Smooth muscle cell (in vitro differentiated cells): ENCODE measurements around the gene NACA2. TPM values are rescaled to one million over a fixed set of nuclear protein-coding genes. Genes with fewer than 3 reads are reported as not detected.

Experiments
- DNase-seq: peaks from one replicate; lab custom pipeline; 2025; ENCODE audit not compliant: unreplicated experiment; lab: John Stamatoyannopoulos, UW
- H2AFZ ChIP-seq: fragments of 200-600 bp; sonication (generic); 2 replicates; pipeline ENCODE4 v1.6.0; 2016; ENCODE audit warnings: antibody characterized with exemption, low read depth, mild to moderate bottlenecking
- H3F3A ChIP-seq: fragments of 200-600 bp; sonication (generic); 2 replicates; pipeline ENCODE4 v1.6.0; 2017; ENCODE audit warnings: antibody characterized with exemption, low read depth
- H3K27ac ChIP-seq: fragments of 200-600 bp; sonication (generic); 2 replicates; pipeline ENCODE4 v1.5.1; 2016; ENCODE audit warnings: low read depth, mild to moderate bottlenecking
- H3K27me3 ChIP-seq: fragments of 200-600 bp; sonication (generic); 2 replicates; pipeline ENCODE4 v1.6.1; 2016; ENCODE audit warnings: low read depth, mild to moderate bottlenecking
- H3K36me3 ChIP-seq: fragments of 200-600 bp; sonication (generic); 2 replicates; pipeline ENCODE4 v1.5.1; 2016; ENCODE audit warnings: low read depth
- H3K4me1 ChIP-seq: fragments of 200-600 bp; sonication (generic); 2 replicates; pipeline ENCODE4 v1.5.1; 2016; ENCODE audit warnings: low read depth
- H3K4me2 ChIP-seq: fragments of 200-600 bp; sonication (generic); 2 replicates; pipeline ENCODE4 v1.6.0; 2016; ENCODE audit warnings: mild to moderate bottlenecking
- H3K4me3 ChIP-seq: fragments of 200-600 bp; sonication (generic); 2 replicates; pipeline ENCODE4 v1.5.1; 2016; ENCODE audit warnings: mild to moderate bottlenecking
- H3K79me2 ChIP-seq: fragments of 200-600 bp; sonication (generic); 2 replicates; pipeline ENCODE4 v1.6.0; 2016; ENCODE audit warnings: low read depth, mild to moderate bottlenecking
- H3K9ac ChIP-seq: fragments of 200-600 bp; sonication (generic); 2 replicates; pipeline ENCODE4 v1.6.0; 2016; ENCODE audit warnings: low read depth
- H3K9me3 ChIP-seq: fragments of 200-600 bp; sonication (generic); replicated peaks from 2 replicates; pipeline ENCODE4 v1.5.1; 2016; ENCODE audit warnings: low read depth
- H4K20me1 ChIP-seq: fragments of 200-600 bp; sonication (generic); 2 replicates; pipeline ENCODE4 v1.6.0; 2016; ENCODE audit warnings: low read depth
- WGBS: methylation state at CpG from one replicate; pipeline ENCODE4 v1.1.7; 2016; ENCODE audit warnings: low lambda C conversion rate; 5-methylcytosine and 5-hydroxymethylcytosine counted together
- polyA plus RNA-seq: library from polyadenylated mRNA; unstranded; fragments of >200 nt; fragmentation: Nextera tagmentation; extraction: Ambion mirVana; gene quantifications from 2 replicates; pipeline ENCODE4 v1.2.1, GENCODE V29; 2016
- total RNA-seq: library from RNA; depleted of rRNA; stranded (reverse); fragments of >200 nt; gene quantifications from 2 replicates; pipeline ENCODE4 v1.2.3, GENCODE V29; 2014
- TF ChIP-seq, protein P1 (sequence below): fragments of 200-600 bp; sonication (generic); IDR thresholded peaks from 2 replicates; pipeline ENCODE4 v1.5.1; 2017; ENCODE audit warnings: borderline replicate concordance, mild to moderate bottlenecking, antibody characterized with exemption; ENCODE audit not compliant: insufficient read depth, poor library complexity, severe bottlenecking

Gene NACA2
- total and polyA plus RNA-seq, 2 experiments from 2014 or later: not detected

DNA sequence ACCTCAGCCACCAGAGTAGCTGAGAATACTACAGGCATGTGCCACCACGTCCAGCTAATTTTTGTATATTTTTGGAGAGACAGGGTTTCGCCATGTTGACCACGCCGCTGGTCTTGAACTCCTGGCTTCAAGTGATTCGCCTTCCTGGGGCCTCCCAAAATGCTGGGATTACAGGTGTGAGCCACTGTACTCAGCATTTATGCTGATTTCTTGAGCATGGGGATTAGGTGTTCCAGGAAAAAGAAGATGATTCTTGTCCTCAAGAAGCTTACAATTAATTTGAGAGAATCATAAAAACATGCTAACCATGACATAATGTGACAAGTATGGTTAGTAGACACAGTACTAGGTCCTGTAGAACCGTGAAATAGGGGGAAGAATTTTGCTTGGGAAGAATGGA, 30.9 kb downstream of the NACA2 start:
- H2AFZ ChIP-seq: no peak overlapping the region
- no peaks in the 10 kb centered on the region for H3K36me3 ChIP-seq
- no peaks in the 10 kb centered on the region for H3K4me1 ChIP-seq
- H3F3A ChIP-seq: no peaks in the 10 kb centered on the region
- no peaks in the 10 kb centered on the region for H3K79me2 ChIP-seq
- H3K27me3 ChIP-seq: no peaks in the 10 kb centered on the region
- H3K9me3 ChIP-seq: no peaks in the 10 kb centered on the region
- H3K4me2 ChIP-seq: no peak overlapping the region
- H3K4me3 ChIP-seq: no peak overlapping the region
- H3K9ac ChIP-seq: no peak overlapping the region
- WGBS: 98% methylated on average over 6 of the region's 6 CpGs
- no peaks in the 10 kb centered on the region for H4K20me1 ChIP-seq
- no peak for DNase-seq
- H3K27ac ChIP-seq: no peak overlapping the region
- TF ChIP-seq, protein P1, sequence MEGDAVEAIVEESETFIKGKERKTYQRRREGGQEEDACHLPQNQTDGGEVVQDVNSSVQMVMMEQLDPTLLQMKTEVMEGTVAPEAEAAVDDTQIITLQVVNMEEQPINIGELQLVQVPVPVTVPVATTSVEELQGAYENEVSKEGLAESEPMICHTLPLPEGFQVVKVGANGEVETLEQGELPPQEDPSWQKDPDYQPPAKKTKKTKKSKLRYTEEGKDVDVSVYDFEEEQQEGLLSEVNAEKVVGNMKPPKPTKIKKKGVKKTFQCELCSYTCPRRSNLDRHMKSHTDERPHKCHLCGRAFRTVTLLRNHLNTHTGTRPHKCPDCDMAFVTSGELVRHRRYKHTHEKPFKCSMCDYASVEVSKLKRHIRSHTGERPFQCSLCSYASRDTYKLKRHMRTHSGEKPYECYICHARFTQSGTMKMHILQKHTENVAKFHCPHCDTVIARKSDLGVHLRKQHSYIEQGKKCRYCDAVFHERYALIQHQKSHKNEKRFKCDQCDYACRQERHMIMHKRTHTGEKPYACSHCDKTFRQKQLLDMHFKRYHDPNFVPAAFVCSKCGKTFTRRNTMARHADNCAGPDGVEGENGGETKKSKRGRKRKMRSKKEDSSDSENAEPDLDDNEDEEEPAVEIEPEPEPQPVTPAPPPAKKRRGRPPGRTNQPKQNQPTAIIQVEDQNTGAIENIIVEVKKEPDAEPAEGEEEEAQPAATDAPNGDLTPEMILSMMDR: no peak

DNA sequence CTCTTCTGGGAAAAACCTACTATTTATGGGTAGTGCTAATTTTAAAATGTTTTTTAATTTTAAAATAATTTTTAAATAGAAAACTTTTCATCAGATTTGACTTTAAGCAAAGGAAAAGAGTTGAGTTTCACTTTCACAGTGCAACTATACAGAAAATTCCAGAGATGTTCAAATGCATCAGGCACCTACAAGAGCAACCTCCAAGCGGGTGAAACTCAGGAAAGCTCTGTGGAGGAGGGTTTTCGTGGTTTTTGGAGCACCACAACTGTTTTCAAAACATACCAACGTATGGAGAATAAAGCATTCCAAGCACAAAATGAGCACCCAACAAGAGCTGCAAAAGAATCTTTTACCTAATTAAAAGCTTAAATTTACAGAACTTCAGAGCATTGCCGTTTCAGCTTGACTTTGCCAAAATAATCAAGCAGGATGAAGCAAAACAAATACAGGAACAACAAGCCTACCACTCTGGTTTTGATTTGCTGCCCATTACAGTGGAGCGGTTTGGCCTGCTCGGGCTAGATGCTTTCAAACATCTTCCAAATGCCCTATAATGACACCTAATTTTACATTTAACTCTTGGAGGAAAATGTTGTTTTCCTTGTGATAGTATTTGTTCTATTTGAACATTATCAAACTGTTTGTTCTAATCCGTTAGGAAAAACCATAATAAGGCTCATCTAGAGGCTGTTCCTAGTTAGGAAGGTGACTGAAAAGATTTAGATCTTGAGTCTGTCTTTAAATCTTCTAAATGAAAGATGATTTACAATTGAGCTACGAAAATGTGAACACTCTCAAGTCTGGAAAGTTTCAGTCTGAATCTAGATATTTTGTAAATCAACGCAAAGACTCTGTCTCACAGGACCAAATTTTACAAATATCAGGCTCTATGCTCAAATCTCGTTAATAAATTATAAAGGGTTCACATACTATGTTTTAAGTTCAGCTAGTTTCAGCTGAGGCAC, 34.5 kb downstream of the NACA2 start:
- TF ChIP-seq, protein P1: no peak
- Histone ChIP-seq H3K4me2 (peak overlapping the region; percentile 22), H3K79me2 (no peaks in the 10 kb centered on the region), H3F3A (no peaks in the 10 kb centered on the region), H3K9ac (no peak overlapping the region), H3K27ac (no peak overlapping the region), H4K20me1 (no peaks in the 10 kb centered on the region), H2AFZ (peak overlapping the region; percentile 73), H3K4me1 (no peaks in the 10 kb centered on the region), H3K27me3 (no peaks in the 10 kb centered on the region), H3K9me3 (no peaks in the 10 kb centered on the region), H3K4me3 (no peak overlapping the region), H3K36me3 (no peaks in the 10 kb centered on the region)
- no peak for DNase-seq
- WGBS: 58% methylated on average over 10 of the region's 10 CpGs

DNA sequence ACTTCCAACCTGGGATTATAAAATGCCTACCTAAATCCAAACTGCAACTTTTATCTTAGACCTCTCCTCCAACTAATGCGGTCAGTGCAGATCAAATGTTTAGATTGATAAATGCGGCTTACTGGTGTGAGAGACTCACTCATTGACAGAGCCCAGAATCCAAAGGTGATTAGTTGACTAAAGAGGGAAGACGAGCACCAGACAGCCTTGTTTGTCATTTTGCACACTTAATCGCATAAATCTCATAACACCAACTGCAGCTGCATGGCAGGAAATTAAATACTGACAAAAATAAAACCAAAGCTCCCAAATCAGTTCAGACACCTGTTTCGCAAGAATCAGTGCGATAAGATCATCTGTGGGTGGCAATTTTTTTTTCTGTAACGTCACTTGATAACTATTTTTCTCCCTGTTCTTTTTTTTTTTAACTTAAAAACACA, 35.9 kb downstream of the NACA2 start:
- H3K27ac ChIP-seq: no peak overlapping the region
- no peak for DNase-seq
- no peak overlapping the region for H3K4me3 ChIP-seq
- H2AFZ ChIP-seq: no peak overlapping the region
- H3K4me2 ChIP-seq: no peak overlapping the region
- no peaks in the 10 kb centered on the region for H3K27me3 ChIP-seq
- no peaks in the 10 kb centered on the region for H3K9me3 ChIP-seq
- no peaks in the 10 kb centered on the region for H3K79me2 ChIP-seq
- no peaks in the 10 kb centered on the region for H3F3A ChIP-seq
- no peaks in the 10 kb centered on the region for H4K20me1 ChIP-seq
- H3K9ac ChIP-seq: no peak overlapping the region
- no peaks in the 10 kb centered on the region for H3K4me1 ChIP-seq
- TF ChIP-seq, protein P1: no peak
- 76% methylated on average over 7 of the region's 7 CpGs for whole genome bisulfite sequencing
- no peaks in the 10 kb centered on the region for H3K36me3 ChIP-seq
